GM12875 (cell line): Measurements from ENCODE around the gene COPG1.
"Not testable (repeated sequence)": the region's sequence is repeated elsewhere in the genome, so short reads cannot be mapped to it uniquely, and the experiment has no call there.

Experiments used
- H3K4me3 ChIP-seq: one replicate; pipeline ENCODE4 v1.5.1; 2011; ENCODE audit warnings: low read depth, low read length, control low read depth
- TF ChIP-seq, protein P1 (sequence below): IDR thresholded peaks from 2 replicates; pipeline ENCODE4 v1.5.1; 2011; ENCODE audit warnings: low read depth, mild to moderate bottlenecking, control low read depth, inconsistent platforms, low read length, moderate library complexity, borderline replicate concordance; ENCODE audit not compliant: insufficient read depth

The COPG1 gene

DNA sequence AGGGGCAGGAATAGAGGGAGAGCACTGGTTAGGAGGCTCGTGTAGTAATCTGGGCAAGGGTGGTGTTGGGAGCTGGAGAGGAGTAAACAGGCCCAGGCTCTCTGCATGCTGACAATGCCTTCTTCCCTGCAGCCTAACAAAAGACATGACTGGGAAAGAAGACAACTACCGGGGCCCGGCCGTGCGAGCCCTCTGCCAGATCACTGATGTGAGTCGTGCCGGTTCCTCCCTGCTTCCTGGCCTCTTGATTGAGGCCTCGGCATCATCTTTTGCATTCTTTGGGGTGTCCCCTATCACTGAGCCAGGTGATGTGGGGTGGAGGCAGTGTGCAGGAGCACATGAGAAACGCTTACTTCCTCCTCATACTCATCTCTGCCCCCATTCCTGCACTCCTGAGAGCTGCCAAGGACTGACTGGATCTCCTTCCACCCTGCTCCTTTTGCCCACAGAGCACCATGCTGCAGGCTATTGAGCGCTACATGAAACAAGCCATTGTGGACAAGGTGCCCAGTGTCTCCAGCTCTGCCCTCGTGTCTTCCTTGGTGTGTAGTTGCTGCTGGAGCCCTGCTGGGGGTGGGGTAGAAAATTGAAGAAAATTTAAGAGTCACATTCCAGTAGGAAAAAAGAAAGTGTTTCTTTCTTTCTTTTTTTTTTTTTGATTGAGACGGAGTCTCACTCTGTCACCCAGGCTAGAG lies 5.3 kb downstream of the COPG1 start:
- H3K4me3 ChIP-seq, result no peak overlapping the region
- TF ChIP-seq, protein P1, sequence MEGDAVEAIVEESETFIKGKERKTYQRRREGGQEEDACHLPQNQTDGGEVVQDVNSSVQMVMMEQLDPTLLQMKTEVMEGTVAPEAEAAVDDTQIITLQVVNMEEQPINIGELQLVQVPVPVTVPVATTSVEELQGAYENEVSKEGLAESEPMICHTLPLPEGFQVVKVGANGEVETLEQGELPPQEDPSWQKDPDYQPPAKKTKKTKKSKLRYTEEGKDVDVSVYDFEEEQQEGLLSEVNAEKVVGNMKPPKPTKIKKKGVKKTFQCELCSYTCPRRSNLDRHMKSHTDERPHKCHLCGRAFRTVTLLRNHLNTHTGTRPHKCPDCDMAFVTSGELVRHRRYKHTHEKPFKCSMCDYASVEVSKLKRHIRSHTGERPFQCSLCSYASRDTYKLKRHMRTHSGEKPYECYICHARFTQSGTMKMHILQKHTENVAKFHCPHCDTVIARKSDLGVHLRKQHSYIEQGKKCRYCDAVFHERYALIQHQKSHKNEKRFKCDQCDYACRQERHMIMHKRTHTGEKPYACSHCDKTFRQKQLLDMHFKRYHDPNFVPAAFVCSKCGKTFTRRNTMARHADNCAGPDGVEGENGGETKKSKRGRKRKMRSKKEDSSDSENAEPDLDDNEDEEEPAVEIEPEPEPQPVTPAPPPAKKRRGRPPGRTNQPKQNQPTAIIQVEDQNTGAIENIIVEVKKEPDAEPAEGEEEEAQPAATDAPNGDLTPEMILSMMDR, result no peak

DNA sequence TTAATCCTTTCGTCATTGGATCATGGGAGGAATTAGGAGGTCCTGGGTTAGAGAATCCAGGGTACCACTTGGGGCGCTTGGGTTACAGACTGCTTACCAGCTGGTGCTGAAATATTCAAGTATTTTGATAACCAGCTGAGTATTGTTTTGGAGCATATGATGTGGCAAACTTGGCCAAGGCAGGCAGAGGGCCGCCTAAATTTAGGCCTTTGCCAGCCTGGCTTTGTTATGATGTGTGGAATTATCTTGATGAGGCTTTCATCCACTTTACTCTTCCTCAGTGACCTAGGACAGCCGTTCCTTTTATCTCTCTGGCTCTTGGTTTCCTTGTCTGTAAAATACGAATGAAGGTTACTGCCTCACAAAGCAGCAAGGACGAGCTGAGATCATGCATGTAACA lies 6.9 kb downstream of the COPG1 start:
- TF ChIP-seq, protein P1, result no peak
- no peak overlapping the region for H3K4me3 ChIP-seq

DNA sequence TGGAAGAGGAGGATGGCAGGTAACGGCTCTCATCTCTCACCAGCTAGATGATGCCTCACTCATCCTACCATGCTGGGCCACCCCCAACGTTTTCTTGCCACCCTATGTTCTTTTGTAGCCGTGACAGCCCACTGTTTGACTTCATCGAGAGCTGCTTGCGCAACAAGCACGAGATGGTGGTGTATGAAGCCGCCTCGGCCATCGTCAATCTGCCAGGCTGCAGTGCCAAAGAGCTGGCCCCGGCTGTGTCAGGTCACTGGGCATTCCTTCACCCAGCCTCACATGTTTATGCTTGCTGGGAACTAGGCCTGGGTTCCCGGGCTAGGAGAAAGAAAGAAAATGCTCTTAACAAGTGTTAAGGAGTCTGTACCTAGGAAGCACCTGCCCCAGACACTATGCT lies 8.2 kb downstream of the COPG1 start:
- TF ChIP-seq, protein P1, result no peak
- no peak overlapping the region for H3K4me3 ChIP-seq

DNA sequence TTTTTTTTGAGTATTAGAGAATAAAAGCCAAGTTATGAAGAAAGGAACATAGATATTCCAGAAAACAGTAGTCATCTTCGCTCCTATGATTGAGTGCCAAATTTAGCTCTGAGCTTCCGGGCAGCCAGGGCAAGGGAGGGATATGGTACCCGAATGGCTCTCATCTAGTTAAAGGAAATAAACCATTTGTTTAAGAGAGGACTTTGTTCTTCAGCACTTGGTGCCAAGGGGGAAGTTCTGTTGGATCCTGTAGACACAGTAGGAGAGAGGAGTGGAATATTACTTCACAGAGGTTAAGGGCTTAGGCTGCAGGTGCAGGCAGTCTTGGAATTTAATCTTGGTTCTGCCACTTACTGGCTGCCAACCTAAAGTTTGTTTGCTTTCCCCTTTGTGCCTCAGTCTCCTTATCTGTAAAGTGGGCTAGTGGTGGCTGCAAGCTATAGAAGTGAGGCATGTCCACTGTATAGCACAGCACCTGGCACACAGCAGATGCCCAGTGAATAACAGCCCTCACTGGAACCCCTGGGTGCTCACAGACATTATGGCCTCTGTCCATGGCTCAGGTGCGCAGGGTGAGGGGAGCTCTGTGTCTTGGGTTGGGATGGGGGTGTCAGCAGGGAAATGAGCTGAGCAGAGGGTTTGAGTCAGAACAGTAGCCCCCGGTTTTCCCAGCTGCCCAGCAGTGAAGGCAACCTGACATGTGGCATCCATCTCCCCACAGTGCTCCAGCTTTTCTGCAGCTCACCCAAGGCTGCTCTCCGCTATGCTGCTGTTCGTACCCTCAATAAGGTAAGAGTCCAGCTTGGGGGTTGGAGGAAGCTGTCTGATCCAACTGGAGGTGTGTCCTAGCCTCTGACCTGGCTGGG lies 10.4 kb downstream of the COPG1 start:
- TF ChIP-seq, protein P1, result no peak

DNA sequence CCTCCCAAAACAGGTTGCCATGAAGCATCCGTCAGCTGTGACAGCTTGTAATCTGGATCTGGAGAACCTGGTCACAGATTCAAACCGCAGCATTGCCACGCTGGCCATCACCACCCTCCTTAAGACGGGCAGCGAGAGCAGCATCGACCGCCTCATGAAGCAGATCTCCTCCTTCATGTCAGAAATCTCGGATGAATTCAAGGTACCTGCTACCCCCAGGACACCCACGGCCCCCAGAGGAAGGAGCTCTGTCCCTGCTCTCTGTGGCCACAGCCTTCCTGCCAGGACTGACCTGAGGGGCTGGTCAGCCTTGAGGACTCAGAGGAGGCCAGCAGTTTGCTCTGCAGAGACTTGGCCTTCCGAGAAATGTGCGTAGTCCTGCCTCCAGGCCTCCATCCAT lies 11.2 kb downstream of the COPG1 start:
- TF ChIP-seq, protein P1, result no peak
- no peak overlapping the region for H3K4me3 ChIP-seq

More for the DNA sequence above, 10.4 kb downstream of the COPG1 start:
- no peak overlapping the region for H3K4me3 ChIP-seq

DNA sequence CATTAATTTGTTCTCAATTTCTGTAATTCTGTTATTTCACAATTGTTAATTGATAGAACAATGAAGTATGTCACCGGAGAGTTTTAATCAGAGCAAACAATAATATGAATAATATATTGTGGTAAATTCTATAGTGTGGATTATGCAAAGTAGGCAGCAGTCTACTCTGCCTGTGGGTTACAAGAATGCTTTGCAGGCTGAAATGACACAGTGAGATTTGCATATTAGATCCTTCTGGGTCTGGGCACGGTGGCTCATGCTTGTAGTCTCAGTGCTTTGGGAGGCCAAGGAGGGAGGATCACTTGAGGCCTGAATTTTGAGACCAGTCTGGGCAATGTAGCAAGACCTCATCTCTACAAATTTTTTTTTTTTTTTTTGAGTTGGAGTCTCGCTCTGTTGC lies 12.5 kb downstream of the COPG1 start:
- no peak overlapping the region for H3K4me3 ChIP-seq
- TF ChIP-seq, protein P1, result no peak

DNA sequence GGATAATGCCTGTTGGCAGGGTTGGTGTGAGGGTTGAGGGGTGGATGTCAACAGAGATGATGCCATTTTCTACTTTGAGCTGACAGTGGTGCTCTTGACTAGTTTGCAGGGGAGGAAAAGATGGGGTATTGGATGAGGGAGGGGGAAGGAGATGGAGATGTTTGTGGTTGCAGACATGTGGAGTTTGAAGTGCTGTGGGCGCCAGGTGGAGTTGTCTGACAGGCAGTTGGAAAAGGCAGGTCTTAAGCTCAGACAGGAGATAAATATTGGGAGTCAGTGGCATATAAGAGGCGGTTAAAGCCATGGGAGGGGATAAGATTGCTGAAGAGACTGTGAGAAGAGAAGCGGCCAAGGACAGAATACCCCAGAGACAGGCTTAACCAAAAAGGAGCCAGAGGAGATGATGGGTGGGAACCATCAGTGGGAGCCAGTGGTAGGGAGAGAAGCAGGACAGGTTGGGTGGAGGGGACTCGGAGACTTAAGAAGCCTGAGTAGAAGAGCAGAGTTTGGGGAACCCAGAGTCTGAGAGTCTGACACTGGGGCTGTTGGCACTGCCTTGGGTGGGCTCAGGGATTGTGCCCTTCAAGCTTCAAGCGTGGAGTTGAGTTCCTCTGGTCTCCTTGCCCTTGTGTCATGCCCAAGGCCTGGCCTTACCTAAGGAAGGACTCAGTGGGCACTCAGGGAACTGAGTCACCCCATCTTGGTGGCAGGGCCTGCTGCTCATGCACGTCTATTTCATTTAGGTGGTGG lies 13.9 kb downstream of the COPG1 start:
- TF ChIP-seq, protein P1, result no peak
- no peak overlapping the region for H3K4me3 ChIP-seq

DNA sequence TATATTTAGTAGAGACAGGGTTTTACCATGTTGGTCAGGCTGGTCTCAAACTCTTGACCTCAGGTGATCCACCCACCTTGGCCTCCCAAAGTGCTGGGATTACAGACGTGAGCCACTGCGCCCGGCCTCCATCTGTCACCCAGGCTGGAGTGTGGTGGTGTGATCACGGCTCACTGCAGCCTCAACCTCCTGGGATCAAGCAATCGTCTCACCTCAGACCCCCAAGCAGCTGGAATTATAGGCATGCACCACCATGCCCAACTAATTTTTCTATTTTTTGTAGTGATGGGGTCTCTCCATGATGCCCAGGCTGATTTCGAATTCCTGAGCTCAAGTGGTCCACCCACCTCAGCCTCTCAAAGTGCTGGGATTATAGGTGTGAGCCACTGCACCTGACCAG lies 15.6 kb downstream of the COPG1 start:
- not testable (repeated sequence) for H3K4me3 ChIP-seq
